22Rv1 (cell line): ENCODE data around the gene RITA1.

Experiments used
- ZFX ChIP-seq: fragments of 450-650 bp; IDR thresholded peaks from 2 replicates; pipeline ENCODE4 v1.6.1; 2017; ENCODE audit warnings: antibody characterized with exemption, borderline replicate concordance
- TF ChIP-seq, protein P1 (sequence below): fragments of 450-650 bp; IDR thresholded peaks from 2 replicates; pipeline ENCODE4 v1.5.1; 2017; ENCODE audit warnings: mild to moderate bottlenecking

GRCh38 chr12:113236539-113237399 is 51.2 kb downstream of the RITA1 start:
- TF ChIP-seq, protein P1, sequence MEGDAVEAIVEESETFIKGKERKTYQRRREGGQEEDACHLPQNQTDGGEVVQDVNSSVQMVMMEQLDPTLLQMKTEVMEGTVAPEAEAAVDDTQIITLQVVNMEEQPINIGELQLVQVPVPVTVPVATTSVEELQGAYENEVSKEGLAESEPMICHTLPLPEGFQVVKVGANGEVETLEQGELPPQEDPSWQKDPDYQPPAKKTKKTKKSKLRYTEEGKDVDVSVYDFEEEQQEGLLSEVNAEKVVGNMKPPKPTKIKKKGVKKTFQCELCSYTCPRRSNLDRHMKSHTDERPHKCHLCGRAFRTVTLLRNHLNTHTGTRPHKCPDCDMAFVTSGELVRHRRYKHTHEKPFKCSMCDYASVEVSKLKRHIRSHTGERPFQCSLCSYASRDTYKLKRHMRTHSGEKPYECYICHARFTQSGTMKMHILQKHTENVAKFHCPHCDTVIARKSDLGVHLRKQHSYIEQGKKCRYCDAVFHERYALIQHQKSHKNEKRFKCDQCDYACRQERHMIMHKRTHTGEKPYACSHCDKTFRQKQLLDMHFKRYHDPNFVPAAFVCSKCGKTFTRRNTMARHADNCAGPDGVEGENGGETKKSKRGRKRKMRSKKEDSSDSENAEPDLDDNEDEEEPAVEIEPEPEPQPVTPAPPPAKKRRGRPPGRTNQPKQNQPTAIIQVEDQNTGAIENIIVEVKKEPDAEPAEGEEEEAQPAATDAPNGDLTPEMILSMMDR: no peak
- TF ChIP-seq ZFX: no peak
